H1 (cell line): Measurements from ENCODE around the gene GNS. TPM values are rescaled to one million over a fixed set of nuclear protein-coding genes. Genes with fewer than 3 reads are reported as not detected.

ENCODE experiments used
- EP300 ChIP-seq, 2 experiments: IDR thresholded peaks; 1 replicate in 1 of 2; 2 replicates in 1 of 2; pipeline ENCODE4 v1.6.1; 2011 to 2012; ENCODE audit warnings: low read depth in 2 of 2, low read length in 2 of 2, mild to moderate bottlenecking in 2 of 2, borderline replicate concordance in 1 of 2, inconsistent platforms in 1 of 2, moderate library complexity in 1 of 2
- FOSL1 ChIP-seq: IDR thresholded peaks from 2 replicates; pipeline ENCODE4 v1.6.1; 2011; ENCODE audit warnings: mild to moderate bottlenecking, low read depth, low read length, moderate library complexity; ENCODE audit not compliant: insufficient read depth
- SRF ChIP-seq: IDR thresholded peaks from 2 replicates; pipeline ENCODE4 v1.6.1; 2011; ENCODE audit warnings: mild to moderate bottlenecking, low read depth, low read length, moderate library complexity
- SUZ12 ChIP-seq: fragments of 200-600 bp; sonication (generic); IDR thresholded peaks from 2 replicates; pipeline ENCODE4 v1.6.1; 2012; ENCODE audit warnings: mild to moderate bottlenecking, inconsistent platforms, low read length, moderate library complexity, mixed read lengths
- polyA plus RNA-seq, 7 experiments: library from polyadenylated mRNA; depleted of rRNA in 3 of 7; stranded (reverse) in 5 of 7; unstranded in 2 of 7; fragments of >200 nt in 5 of 7; fragments of 200-250 nt in 2 of 7; gene quantifications; 1 replicate in 5 of 7; 2 replicates in 1 of 7; 4 replicates in 1 of 7; pipeline versions ENCODE4 v1.2.1 to v1.2.3, GENCODE V29; 2011 to 2013; ENCODE audit warnings: missing spikeins in 2 of 7, mixed read lengths in 2 of 7
- total RNA-seq: library from RNA; stranded (reverse); fragmentation: NEBNext Ultra II Directional; extraction: Animal tissue kit (Norgen Biotek cat#: 25700); gene quantifications from 2 replicates; pipeline ENCODE4 v1.2.1, GENCODE V29; 2021

The GNS gene
- total and polyA plus RNA-seq, 2 of the 8 experiments (the other 6 are each of a cell fraction or from before 2014, with no cell fraction given): 16.0 to 28.5 TPM

DNA sequence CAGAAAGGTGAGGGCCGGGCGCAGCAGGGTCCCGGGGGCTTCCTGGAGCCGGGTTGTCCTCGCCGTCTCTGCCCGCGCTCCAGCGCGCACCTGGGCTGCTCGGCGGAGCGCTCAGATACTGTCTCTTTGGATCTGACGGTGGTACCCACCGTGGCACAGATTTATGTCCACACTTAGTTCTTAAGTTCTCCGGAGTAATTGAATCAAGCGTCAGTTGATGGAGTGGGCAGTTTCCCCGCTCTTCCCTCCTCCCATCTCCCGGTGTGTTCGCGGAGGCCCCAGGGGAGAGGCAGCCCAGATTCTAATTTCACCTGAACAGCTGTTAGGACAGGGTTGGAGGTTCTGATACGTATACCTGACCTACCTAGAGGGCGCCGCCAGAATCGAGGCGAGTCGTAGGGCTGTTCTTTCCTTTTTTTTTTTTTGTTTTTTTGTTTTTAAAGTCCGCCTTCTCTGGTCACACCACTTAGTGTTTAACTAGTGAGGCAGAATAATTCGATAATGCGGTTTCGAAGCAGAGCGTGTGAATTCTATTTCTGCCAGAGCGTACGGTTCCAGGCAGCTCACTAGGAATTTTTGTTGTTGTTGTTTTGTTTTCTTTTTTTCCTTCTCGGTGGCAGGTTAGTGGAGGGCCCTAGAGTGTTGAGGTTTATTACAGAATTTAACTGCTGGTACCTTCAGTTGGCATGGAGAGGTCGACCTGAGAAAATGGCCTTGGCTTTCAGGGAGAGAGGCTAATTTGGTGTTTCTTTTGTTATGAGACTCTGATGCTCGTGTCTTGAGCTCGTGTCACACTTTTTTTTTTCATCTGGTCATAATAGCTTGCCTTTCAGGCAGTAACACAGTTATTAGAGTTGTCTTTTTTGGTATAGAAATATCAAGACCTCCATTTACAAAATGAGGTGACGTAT lies 22.3 kb upstream of the GNS start (continued):
- TF ChIP-seq EP300 (IDR thresholded peaks at IDR 0.05; ENCODE audit: borderline replicate concordance in 1 of 2, low read depth in 2 of 2, low read length in 2 of 2) (no peak), SRF (no peak), FOSL1 (no peak), SUZ12 (peak; percentile 21)
